ENCODE measurements around the gene ADH6. TPM values are rescaled to one million over a fixed set of nuclear protein-coding genes. Genes with fewer than 3 reads are reported as not detected.
"Not testable (repeated sequence)": the region's sequence is repeated elsewhere in the genome, so short reads cannot be mapped to it uniquely, and the experiment has no call there.

ADH6 gene
- total and polyA plus RNA-seq, 2 of the 8 experiments (the other 6 are each of a cell fraction or from before 2014, with no cell fraction given), result not detected

GRCh38 chr4:99189900-99190299, 29.1 kb downstream of the ADH6 start:
- H3K27ac ChIP-seq (ENCODE audit: low read depth, low read length); H2BK5ac ChIP-seq (ENCODE audit: low read depth, low read length); H3K4me2 ChIP-seq (ENCODE audit: insufficient read depth in 1 of 2, low read depth in 2 of 2, low read length in 2 of 2); DNase-seq (ENCODE audit: low read depth in 1 of 2, low spot score in 2 of 2); H2BK120ac ChIP-seq (replicated peaks; ENCODE audit: low read depth, low read length); H2BK20ac ChIP-seq (ENCODE audit: low read length); H2AK5ac ChIP-seq (ENCODE audit: low read depth, low read length); H3K4me1 ChIP-seq (replicated peaks in 1 of 4; ENCODE audit: control insufficient read depth in 3 of 4, insufficient read depth in 4 of 4, low read length in 3 of 4); H4K20me1 ChIP-seq (replicated peaks in 1 of 2; ENCODE audit: control insufficient read depth in 1 of 2, insufficient read depth in 2 of 2, low read length in 2 of 2); H2AFZ ChIP-seq (ENCODE audit: low read length); FAIRE-seq; POLR2A ChIA-PET (ENCODE audit: partially characterized antibody); H3K56ac ChIP-seq (replicated peaks; ENCODE audit: insufficient read length, low read depth, low read length); H4K91ac ChIP-seq (replicated peaks; ENCODE audit: insufficient read length, low read length); H3K9ac ChIP-seq (replicated peaks in 1 of 4; ENCODE audit: extremely low read depth in 1 of 4, low read depth in 3 of 4, low read length in 3 of 4); H3K23ac ChIP-seq (ENCODE audit: insufficient read length); H3K36me3 ChIP-seq (ENCODE audit: control insufficient read depth in 2 of 4, insufficient read depth in 4 of 4, low read length in 3 of 4); H3K4me3 ChIP-seq (ENCODE audit: extremely low read depth in 1 of 4, insufficient read depth in 2 of 4, low read depth in 3 of 4, low read length in 4 of 4); H3K23me2 ChIP-seq (ENCODE audit: low read depth, low read length); H3K14ac ChIP-seq (ENCODE audit: insufficient read length); H2BK12ac ChIP-seq (ENCODE audit: low read depth, low read length); H3K4ac ChIP-seq (replicated peaks; ENCODE audit: insufficient read length, low read depth, low read length); H2BK15ac ChIP-seq (ENCODE audit: low read length); H3K27me3 ChIP-seq (replicated peaks in 1 of 4; ENCODE audit: control insufficient read depth in 3 of 4, extremely low read depth in 1 of 4, insufficient read depth in 3 of 4, low read length in 3 of 4); H3K79me1 ChIP-seq (ENCODE audit: low read depth, low read length); H3K79me2 ChIP-seq (ENCODE audit: control insufficient read depth in 1 of 2, insufficient read depth in 2 of 2, low read length in 2 of 2); H4K5ac ChIP-seq (ENCODE audit: insufficient read length, low read depth, low read length); H4K8ac ChIP-seq (ENCODE audit: extremely low read depth, insufficient read depth, low read length); H3K18ac ChIP-seq (ENCODE audit: extremely low read depth, low read length): not testable (repeated sequence)
- H3K9me3 ChIP-seq (ENCODE audit: insufficient read depth in 2 of 2, low read depth in 1 of 2, low read length in 1 of 2), result peaks cover 5 to 14% of the 10 kb centered on the region in 2 experiments
- 93% methylated on average over 3 of the region's 3 CpGs; no CpG with 5 or more reads in 1 of the 2 experiments for WGBS, 2 experiments (ENCODE audit: extremely low coverage in 1 of 2, insufficient coverage in 1 of 2, insufficient read length in 1 of 2, insufficient replicate concordance in 2 of 2, low coverage in 1 of 2, low lambda C conversion rate in 2 of 2, missing lambda C conversion rate in 1 of 2)
- CTCF ChIA-PET (ENCODE audit: partially characterized antibody), result interaction anchor here (1.4 kb wide), 1 partner anchor 213 kb away, joined by 3 read pairs; no protein-coding TSS in a partner anchor
- peak; percentile 42; the same call in 1 of the 2 replicates for TF ChIP-seq CEBPB (IDR thresholded peaks at IDR 0.05; ENCODE audit: low read depth, low read length)
